ENCODE results near the gene ZNF740.

The ZNF740 gene

GRCh38 chr12:53223389-53224060, 43.0 kb downstream of the ZNF740 start:
- no peak for DNase-seq (ENCODE audit: low read depth, low spot score)
- peak overlapping the region; percentile 99 for H3K27ac ChIP-seq

GRCh38 chr12:53224061-53224896, 43.8 kb downstream of the ZNF740 start:
- peak overlapping the region; percentile 99 for H3K27ac ChIP-seq

GRCh38 chr12:53224897-53225634, 44.5 kb downstream of the ZNF740 start:
- peak overlapping the region; percentile 99 for H3K27ac ChIP-seq
- no peak for DNase-seq (ENCODE audit: low read depth, low spot score)

More at GRCh38 chr12:53224061-53224896, 43.8 kb downstream of the ZNF740 start:
- DNase-seq (ENCODE audit: low read depth, low spot score): no peak

GRCh38 chr12:53225635-53226424, 45.3 kb downstream of the ZNF740 start:
- H3K27ac ChIP-seq: peak overlapping the region; percentile 99
- no peak for DNase-seq (ENCODE audit: low read depth, low spot score)

GRCh38 chr12:53226815-53227214, 46.3 kb downstream of the ZNF740 start:
- peak overlapping the region; percentile 93 for H3K27ac ChIP-seq
- DNase-seq (ENCODE audit: low read depth, low spot score): no peak

GRCh38 chr12:53227341-53227740, 46.8 kb downstream of the ZNF740 start:
- no peak for DNase-seq (ENCODE audit: low read depth, low spot score)
- peak overlapping the region; percentile 93 for H3K27ac ChIP-seq

- no peak for DNase-seq (ENCODE audit: low read depth, low spot score)
Observed at GRCh38 chr12:53227836-53228235, 47.3 kb downstream of the ZNF740 start.

GRCh38 chr12:53229454-53229853, 48.9 kb downstream of the ZNF740 start:
- DNase-seq (ENCODE audit: low read depth, low spot score): no peak
- H3K27ac ChIP-seq: peak overlapping the region; percentile 93

More at GRCh38 chr12:53227836-53228235, 47.3 kb downstream of the ZNF740 start:
- peak overlapping the region; percentile 93 for H3K27ac ChIP-seq

- peak overlapping the region; percentile 93 for H3K27ac ChIP-seq
- peak; percentile 69 for DNase-seq (ENCODE audit: low read depth, low spot score)
Observed at GRCh38 chr12:53230108-53230845, 49.8 kb downstream of the ZNF740 start.

GRCh38 chr12:53231671-53231920, 51.1 kb downstream of the ZNF740 start:
- no peak for DNase-seq (ENCODE audit: low read depth, low spot score)
- H3K27ac ChIP-seq: peak overlapping the region; percentile 93

GRCh38 chr12:53231921-53232645, 51.6 kb downstream of the ZNF740 start, which contains the start of gene RARG:
TSS of gene RARG (minus strand) at chr12:53232209. CDS start at chr12:53227545, 4,664 bp downstream.
- peak within 1 kb of the TSS; percentile 93 for H3K27ac ChIP-seq

GRCh38 chr12:53232646-53233461, 52.3 kb downstream of the ZNF740 start:
- no peak for DNase-seq (ENCODE audit: low read depth, low spot score)
- peak overlapping the region; percentile 93 for H3K27ac ChIP-seq

More at GRCh38 chr12:53231921-53232645, 51.6 kb downstream of the ZNF740 start, which contains the start of gene RARG:
- no peak for DNase-seq (ENCODE audit: low read depth, low spot score)

- no peak for DNase-seq (ENCODE audit: low read depth, low spot score)
- peak overlapping the region; percentile 93 for H3K27ac ChIP-seq
Observed at GRCh38 chr12:53233671-53234121, 53.2 kb downstream of the ZNF740 start.

- peak overlapping the region; percentile 93 for H3K27ac ChIP-seq
- no peak for DNase-seq (ENCODE audit: low read depth, low spot score)
Observed at GRCh38 chr12:53234271-53234914, 53.9 kb downstream of the ZNF740 start.

- H3K27ac ChIP-seq: no peak overlapping the region
- DNase-seq (ENCODE audit: low read depth, low spot score): no peak
Observed at GRCh38 chr12:53235164-53235563, 54.6 kb downstream of the ZNF740 start.

- no peak for DNase-seq (ENCODE audit: low read depth, low spot score)
- no peak overlapping the region for H3K27ac ChIP-seq
Observed at GRCh38 chr12:53235742-53236442, 55.4 kb downstream of the ZNF740 start.
